ENCODE data around the gene GRHL3.

Gene GRHL3

DNA sequence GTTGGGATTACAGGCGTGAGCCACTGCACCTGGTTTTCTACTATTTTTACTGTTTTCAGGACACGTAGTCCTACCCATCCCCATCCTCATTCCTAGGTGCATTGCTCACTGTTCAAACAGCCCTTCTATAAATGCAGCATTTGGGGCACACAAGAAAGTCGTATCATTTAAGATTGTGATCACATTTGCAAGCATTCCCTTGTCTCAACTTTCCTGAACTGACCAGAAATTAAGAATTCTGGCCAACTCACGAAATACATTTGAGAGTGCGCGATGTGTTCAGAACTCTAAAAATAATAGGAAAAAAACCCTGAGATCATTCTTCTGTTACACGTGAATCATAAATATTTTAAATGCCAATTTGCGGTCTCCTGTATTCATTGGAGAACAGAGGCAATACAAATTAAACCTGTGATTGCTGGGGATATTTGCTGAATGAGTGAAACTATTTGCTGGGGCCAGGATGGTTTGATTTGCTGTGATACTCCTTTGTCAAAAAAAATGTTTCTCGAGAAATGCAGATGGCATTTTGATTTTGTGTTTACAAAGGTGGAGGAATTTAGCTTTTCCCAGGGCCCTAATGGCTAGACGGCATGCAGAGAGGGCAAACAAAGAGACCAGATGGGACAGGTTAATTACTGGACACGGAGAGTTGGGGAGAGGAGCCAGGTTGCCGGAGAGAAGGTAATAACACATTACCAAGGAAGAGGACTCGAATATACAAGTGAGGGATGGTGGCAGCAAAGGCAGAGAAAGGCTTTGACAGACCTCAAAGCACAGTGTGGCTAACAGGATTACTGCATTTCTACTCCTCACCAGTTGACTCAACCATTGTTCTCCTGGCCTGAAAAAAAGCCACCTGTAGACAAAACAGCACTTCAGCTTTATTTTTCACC lies 56.0 kb downstream of the GRHL3 start:
- DNase-seq = peak; percentile 95

DNA sequence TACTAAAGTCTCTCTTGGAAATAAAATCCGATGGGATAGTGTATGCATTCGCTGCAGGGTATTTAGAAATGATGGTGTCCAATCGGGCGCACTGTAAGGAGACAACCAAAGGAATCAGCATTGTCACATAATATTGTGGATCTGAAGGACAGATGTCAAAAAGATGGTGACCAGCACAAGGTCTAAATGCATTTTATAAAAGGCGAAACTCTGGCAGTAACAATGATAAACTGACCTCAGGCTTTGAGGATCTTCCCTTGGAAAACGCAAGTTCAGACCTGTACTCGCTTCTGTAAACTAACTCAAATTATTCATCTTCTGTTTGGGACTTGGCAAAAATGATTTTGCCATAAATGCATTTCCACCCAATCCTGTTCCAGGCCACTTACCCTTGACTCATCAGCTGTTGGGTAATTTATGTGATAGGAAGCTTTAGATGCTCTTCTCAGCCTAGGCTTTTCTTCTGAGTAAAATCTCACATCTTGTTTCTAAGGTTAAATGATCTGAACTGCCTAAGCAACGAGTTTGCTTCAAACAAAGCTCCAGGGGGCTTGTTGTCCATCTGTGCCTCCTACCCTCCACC lies 60.7 kb downstream of the GRHL3 start:
- peak; percentile 67 for DNase-seq

DNA sequence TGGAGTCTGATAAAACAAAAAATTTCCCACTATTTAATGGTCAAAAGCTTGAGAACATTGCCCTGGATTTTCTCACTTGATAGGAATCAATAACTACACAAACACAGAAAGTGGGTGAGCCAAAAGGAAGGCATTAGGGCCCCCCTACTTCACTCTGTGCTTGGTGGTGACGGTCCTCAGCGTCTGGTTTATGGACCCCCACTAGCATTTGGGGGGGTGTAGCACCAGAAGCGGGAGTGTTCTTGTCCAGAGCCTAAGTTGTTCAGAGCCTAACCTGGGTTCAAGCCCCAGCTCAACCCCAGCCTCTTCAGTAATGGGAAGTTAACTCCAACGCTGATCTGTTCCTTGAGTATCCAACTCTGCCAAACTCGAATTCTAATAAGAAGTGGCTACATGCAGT lies 61.4 kb downstream of the GRHL3 start:
- DNase-seq = no peak

DNA sequence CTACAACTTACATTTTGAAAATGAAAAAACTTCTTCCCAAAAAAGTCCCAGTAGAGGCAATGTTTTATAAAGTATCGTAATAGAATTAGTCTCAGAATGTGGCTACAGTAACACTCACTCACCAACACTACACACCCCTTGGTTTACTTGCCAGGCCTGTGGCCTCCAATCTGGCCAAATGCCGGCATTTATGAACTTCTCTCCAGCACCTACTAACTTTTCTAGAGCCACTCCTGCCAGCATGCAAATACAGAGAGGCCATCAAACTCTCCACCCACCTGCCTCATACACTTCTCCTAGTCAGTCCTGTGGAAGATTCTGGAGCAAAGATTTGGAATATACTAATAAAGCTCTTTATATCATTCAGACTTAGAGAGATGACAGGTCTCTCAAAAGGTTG lies 62.1 kb downstream of the GRHL3 start:
- DNase-seq = no peak

DNA sequence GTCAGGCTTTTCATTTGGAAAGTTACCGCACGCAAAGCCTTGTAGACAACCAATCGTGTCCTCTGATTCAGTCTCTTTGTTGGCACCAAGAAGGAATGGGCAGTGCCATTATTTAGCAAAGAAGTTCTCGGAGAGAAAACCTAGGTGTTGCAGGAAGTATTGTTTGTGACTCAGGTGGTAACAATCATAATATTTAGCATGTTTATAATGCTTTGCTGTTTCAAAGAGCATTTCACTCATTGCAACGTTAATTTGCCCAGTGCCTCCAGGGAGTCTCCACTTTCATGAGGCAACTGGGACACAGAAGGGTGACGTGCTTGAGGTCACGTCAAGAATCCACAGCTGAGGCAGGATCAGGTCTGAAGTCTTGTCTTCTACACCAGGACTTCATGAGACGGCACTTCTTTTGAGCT lies 63.0 kb downstream of the GRHL3 start:
- DNase-seq = no peak

DNA sequence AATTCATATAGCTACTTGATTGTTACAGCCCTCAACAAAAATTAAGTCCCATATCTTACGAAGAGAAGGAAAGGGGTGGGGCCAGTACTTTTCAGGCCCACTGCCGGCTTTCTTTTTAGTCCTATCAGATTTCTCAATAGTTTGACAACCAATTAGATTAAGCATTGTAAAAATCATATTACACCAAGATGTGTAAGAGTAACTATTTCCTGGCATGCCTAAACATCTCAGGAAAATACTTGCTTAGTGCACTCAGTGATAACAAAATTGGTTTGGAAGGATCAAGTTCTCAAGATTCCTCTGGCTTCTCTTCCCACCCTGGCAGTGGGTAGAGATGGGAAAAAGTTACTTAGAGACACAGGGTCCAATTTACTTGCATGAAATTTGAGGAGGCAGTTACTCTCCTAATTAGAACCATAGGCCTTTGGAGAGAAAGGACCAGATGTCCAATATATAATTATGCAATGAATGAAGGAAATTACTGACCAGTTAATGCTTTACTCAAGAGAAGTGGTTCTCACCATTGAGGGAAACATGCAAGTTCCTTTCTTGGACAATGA lies 64.3 kb downstream of the GRHL3 start:
- peak; percentile 87 for DNase-seq

DNA sequence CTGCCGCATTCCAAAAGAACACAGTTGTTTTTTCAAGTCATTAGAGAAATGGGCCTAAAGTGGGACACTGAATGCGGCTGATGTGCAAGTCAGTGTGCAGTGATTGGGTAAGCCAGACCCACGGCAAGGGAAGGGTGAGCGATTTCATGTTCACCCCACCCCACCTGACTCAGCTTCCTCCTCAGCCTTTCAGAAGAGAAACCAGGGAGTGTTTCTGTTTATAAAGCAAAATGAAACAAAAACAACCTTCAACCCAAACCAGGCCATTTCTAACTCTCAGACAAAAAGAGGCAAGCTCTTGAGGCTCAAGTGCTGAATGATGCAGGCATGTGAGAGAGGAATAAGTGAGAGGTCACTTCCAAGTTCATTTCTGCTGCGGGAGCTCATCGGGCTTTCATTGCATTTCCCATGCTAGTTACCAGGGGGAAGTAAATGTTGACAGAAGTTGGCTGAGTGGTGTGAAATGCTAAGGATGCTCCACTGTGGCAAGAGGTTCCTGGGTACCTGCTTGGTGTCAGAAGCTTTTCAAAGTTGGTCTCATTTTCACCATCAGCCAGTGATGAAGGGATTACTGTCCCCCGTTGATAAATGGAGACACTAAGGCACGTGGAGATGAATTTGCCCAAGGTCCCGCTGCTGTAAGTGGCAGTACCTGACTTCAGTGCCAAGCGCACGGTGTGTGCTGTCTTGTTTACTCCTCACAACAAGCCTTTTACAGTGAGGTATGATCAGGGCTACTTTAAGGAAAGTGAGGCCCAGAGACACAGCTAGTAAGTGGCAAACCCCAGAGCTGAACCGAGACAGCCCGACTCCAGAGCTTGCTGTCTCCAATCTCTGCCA lies 65.3 kb downstream of the GRHL3 start:
- DNase-seq = no peak

DNA sequence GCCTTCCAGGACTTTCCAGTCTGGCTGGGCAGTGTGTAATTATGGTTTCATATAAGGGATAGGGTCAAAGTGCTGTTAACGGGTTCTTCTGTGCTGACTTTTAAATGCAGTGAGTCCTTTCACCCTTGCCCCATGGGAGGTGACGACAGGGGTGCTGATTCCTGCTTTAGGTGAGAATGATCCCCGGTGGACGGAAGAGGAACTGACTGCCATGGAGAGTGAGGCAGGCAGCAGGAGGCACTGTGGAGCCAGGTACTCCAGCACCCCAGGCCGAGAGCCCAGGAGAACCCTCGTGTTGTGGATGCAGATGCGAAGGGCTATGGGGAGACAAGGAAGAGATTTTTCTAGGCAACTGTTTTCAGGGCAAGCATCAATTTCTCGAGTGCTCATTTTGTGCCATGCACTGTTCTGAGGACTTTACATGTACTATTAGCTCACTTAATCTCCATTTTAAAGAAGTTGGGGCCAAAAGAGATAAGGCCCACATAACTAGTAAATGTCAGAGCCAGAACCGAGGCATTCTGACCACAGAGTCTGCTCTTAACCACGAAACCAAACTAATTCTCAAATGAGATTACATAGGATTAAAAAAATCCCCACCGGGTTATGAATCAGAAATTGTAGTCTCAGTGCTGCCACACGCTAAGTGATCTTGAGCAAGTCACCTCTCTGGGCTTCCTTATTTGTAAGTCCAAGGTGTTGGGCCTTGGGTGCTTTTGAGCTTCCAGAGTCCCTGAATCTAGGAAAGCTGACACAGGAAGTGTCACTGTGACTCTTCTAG lies 66.2 kb downstream of the GRHL3 start:
- DNase-seq = peak; percentile 27

DNA sequence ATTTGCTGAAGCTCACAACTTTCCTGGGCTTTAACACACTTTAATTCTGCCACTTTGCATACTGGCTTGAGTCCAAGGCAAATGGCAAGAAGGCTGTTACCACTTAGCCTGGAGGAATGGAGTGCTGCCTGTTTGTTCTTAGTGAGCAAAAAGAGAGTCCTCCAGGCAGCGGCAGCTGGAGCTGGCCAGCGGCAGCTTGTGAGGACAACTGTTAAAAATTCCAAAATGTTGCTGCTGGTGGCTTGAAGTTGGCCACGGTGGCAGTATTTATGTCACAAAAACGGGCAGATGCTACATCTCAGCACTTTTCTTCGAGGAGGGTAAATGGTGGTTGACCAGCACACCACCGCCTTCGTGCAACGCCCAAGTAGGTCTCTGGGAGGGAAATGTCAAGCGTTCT lies 67.1 kb downstream of the GRHL3 start:
- DNase-seq = peak; percentile 63

DNA sequence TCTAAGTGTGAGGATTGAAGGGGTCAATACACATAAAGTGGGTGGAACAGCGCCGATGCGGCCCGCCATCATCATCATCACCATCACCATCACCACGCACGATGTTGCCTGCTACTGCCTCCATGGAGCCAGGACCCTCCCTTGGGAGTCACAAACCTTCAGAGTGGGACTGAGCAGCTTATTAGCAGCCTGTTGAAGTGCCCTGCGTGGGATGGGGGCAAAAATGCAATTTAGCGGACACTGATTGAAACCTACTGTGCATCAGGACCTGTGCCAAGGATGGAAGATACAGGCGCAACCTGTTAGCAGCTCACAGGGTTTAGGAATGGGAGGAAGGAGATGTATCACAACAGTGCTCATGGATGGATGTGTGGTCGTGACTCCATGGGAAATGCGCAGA lies 67.8 kb downstream of the GRHL3 start:
- DNase-seq = no peak

DNA sequence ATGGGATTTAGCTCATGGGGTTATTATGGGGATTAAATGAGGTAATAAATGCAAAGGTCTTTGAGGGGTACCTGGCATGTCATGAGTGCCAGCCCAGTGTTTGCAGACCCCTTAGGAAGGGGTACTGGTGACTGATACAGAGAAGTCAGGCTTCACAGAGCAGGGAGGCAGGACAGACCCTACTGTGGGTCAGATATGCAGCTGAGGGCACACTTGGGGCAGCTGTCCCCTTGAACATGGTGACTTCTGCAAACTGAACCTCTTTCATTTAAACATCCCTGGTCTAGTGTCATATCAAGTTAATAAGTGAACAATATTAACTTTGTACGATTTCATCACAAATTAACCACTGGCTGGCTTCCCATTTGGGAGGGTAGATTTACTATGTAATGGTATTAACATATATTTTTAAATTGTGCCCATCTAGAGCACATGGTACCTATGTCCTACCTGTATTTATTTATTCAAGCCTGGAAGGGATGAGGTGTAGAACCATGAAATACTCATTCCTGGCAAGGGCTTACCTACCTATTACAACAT lies 68.5 kb downstream of the GRHL3 start:
- DNase-seq = no peak

DNA sequence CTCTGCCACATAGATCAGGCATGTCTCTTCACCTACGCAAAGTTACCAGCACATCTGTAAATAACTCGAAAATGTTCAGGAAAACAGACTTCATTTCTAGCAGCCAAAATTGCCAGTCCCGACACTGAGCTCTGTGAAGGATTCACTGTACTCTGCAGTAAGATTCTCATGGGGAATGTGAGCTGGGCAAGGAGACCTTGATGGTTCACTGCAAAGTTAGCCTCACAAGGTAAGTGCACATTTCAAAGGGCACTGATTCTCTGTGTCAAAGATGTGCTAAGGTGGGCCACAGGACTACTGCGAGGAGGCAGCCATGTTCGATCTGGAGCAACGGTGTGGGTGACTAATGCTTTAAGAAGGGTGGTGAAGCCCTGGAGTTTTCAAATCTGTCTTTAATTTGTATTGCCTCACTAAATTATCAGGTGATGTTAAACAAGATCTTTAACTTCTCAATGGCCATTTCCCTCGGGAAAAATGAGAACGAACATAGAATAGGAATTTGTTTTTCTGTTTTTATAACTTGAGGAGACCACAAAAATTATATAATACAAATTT lies 69.3 kb downstream of the GRHL3 start:
- no peak for DNase-seq

DNA sequence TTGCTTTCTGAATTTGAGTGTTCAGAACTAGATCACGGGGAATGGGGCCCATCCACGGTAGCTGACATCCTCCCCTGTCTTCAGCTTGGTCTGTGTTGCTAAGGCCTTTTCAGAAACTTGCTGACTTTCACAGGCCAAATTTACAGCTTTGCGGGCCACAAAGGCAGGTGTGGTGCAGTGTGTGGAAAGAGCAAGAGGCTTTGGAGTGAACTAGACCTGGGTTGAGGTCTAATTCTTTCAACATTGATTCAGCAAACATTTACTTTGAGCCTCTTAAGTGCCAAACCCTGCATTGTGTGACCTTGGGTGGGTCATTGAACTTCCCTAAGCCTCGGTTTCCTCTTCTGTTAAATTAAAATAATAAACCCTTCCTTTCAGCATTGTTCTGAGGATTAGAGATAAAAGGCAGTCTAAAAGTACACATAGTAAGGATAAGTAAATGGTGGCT lies 70.1 kb downstream of the GRHL3 start:
- DNase-seq = no peak

DNA sequence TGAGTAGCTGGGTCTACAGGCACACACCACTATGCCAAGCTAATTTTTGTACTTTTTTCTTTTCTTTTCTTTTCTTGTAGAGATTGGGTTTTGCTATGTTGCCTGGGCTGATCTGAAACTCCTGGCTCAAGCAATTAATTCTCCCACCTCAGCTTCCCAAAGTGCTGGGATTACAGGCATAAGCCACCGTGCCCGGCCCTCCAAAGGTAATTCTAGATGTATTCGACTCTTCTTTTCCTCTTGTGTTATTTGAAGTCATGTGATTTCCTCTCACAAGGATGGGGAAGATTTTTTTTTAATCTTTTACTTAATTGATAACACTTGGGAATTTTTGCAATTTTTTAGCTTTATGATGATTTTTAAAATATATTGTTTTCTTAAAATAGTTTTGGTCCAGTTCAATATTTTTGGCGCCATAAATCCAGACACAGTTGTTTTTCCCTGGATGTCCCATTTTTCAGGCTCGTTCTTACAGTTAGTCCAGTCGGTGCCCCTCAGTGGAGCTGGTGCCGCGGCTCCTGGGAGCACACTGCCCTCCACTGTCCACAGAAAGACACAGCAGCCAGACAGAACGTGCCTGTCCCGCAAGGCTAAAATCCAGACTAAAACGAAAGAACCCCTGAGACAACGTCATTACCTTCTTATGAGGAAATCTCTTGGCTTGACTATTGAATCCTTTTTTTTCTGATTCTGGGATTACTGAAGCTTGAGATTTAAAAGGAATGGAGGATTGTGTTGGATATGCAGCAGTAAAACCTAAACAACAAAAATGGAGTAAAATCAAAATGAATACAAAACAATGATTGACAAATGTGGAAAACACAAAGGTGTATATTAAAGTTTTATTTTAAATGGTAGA lies 72.0 kb downstream of the GRHL3 start:
- peak; percentile 64 for DNase-seq

DNA sequence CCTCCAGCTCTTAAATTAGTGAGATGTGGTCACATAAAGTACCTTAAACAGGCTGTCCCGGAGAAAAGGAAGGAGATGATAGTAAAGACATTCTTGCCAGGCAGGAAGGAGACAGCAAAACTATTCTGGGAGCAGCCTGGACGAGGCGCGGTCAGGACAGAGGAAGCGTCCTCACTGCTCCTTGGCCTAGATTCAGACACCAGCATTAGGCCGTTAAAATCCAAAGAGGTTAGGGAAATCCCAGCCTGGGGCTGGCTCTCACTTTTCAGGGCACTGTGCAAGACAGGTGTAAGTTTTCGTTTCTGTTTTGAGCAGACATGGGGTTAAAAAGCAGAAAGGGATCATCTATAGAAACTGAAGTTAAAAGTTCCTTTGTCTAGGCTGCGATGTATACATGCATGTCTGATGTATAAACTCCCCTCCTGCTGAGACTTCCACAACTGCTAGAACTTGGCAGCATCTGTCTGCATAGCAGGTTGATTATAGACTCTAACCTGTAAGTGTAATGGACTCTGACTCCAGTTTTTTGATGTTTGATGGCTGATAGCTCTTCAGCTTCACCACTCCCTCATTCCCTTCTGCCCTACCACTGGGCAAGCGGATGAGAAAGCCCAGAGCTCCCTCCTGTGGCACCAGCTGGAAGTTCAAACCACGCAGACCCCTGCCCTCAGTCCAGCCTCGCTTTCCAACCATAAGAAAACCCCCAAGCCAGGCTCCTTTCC lies 72.9 kb downstream of the GRHL3 start:
- DNase-seq = peak; percentile 76

DNA sequence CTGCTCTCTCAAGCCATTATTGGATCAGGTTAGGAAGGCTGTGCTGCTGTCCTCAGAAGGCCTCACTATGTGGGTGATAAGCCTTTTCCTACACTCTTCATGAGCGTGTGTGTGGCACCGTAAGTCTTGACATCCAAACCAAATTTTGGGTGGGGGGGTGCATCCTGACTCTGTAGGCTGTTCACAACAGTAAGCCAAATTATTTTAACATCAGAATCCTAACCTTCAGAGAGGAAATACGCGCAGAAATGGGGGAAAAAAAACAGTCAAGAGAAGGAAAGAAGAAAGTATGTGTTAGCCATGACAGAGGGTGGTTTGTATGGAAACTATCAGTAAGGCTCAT lies 73.4 kb downstream of the GRHL3 start:
- no peak for DNase-seq

DNA sequence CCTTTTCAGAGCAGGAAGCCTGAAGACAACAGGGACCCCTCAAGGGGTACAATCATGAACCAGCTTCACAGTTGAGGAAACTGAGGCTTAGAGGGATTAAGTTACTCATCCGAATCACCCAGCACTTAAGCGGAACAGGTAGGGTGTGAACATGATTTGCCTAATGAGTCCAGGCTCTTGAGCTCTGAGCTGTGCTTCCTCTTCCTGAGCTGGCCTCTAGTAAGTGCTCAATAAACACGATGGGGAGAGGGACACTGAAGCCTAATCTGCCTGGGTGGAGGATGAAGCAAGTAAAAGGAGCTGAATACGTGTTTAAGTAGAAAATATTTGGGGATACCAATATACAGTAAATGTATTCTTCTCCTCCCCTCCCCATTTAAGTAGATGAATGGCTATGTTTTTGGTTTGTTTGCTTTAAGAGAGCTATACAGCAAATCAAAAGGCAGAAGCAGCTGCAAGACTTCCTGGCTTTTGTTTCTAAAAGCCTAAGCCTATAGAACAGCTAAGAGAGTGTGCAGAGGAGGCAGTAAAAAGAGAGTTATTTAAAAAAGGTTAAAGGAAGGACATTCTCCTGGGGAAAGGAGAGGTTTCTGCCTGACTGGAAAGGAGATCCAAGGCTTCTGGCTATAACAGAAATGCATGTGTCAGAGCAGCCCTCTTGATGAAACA lies 74.0 kb downstream of the GRHL3 start:
- peak; percentile 79 for DNase-seq

DNA sequence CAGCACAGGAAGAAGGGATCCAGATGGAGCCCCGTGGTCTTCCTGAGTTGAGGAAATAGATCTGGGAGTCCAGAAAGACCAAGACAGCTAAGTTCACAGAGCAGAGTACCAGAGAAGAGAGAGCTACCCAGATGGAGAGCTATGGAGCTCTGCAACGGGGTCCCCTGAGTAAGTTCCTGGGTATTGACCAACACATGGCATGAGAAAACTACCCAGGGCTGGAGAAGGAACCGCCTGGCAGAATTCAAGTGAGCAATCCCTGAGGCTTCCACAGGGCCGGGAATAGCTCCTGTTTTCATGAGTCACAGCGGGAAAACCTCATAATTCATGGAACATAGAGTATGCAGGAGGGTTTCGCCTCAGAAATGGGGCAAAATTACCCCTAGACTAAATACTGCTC lies 74.7 kb downstream of the GRHL3 start:
- peak; percentile 26 for DNase-seq

DNA sequence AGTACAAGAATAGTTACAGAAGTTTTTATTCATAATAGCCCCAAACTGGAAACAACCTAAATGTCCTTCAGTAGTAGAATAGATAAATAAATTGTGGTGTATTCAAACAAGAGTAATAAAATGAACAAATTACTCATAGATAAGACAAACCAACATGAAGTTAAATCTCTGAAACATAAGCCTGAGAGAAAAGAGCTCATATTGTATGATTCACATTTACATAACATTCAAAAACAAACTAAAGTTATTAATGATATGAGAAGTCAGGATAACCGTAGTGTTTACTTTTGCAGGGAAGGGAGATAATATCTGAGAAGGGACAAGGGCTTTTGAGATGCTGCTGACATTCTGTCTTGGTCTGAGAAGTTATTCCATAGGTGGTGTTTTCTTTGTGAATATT lies 80.9 kb downstream of the GRHL3 start:
- no peak for DNase-seq

DNA sequence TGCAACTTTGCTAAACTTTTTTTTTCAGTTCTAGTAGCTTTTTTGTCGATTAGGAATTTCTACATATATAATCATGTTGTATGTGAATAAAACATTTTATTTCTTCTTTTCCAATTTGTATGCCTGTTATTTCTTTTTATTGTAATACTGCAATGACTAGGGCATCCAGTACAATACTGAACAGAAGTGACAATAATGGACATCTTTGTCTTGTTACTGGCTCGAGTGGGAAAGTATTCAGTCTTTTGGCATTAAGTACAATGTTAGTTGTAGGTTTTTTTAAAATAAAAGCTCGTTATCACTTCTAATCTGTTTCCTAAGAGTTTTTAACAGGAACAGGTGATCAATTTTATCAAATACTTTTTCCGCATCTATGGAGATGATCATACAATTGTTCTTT lies 84.6 kb downstream of the GRHL3 start:
- no peak for DNase-seq

All from NCI-H69 (cell line).